GM21423 (cell line): ENCODE results near the gene TPCN1.

Source experiments
- ATAC-seq: cut with Tn5 transposase; IDR thresholded peaks from one replicate; pipeline ENCODE4 v1.9.1; 2021; ENCODE audit warnings: mild to moderate bottlenecking, moderate library complexity; ENCODE audit not compliant: unreplicated experiment

Gene TPCN1

DNA sequence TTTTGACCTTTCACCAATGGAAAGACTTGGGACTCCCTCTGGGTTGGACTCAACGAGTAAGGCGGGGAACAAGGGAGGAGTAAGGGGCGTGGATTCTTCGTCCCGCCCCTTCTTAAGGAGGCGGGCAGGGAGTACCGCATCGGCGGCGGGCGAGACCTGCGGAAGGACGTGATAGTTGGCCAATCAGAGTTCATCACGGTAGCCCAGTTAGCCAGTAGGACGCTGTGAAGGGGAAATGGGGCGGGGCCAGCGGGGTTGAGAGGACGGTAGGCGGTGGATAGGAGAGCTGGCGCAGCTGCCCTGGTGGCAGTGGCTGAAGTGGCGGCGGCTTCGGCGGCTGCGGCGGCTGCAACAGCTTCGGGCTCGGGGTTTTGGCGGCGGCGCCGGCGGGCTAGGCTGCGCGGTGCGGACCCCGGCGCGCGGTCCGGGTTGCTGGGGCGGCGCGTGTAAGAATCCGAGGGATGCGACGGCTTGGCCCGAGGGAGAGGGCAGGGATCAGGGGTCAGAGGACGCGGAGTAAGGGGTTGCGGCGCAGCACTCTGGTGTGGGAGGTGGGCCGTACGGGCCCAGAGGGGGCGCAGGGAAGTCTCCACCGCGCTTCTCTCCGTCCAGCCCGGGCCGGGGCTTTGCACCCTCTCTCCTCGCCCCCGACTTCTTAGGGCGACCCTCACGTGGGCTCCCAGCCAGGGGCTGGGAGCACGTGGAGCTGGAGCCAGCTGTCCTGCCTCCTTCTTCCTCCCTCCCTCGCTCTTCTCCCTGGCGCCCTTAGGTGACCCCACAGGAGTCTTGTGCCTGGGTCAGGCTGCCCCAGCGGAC, at the start of gene TPCN1:
Gene TPCN1 (plus strand): TSS at position 284 of the 816 bp plus-strand sequence. CDS start 5,389 bp downstream, outside the sequence.
- peak; percentile 88 for ATAC-seq

DNA sequence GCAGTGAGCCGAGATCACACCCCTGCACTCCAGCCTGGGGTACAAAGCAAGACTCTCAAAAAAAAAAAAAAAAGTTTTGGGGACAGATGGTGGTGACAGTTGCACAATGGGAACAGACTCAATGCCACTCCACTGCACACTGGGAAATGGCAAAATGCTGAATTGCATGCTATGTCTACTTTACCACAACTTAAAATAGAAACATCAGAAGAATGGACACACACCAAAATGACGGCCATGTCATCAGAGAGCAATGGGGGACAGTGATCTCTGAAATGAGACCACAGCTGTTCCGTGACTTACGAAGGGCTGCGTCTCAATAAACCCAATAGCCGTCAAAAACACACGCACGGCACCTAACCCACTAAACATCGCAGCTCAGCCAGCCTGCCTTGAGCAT, 49.7 kb upstream of the TPCN1 start:
- ATAC-seq, result no peak

DNA sequence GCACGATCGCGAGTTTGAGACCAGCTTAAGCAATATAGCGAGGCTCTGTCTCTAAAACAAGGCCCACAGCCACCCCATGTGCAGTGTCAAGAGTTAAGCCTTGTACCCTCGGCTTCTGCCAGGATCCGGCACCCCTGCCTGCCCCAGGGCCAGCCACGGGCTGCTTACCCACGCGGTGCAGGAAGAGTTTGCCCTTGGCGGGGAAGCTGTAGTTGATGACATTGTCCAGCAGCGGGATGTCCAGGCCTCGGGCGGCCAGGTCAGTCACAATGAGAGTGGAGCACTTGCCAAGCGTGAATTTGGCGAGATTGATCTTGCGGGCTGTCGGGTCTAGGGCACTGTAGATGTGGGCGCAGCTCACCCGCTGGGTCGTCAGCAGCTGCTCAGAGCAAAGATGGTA, 49.1 kb upstream of the TPCN1 start:
- ATAC-seq, result no peak

DNA sequence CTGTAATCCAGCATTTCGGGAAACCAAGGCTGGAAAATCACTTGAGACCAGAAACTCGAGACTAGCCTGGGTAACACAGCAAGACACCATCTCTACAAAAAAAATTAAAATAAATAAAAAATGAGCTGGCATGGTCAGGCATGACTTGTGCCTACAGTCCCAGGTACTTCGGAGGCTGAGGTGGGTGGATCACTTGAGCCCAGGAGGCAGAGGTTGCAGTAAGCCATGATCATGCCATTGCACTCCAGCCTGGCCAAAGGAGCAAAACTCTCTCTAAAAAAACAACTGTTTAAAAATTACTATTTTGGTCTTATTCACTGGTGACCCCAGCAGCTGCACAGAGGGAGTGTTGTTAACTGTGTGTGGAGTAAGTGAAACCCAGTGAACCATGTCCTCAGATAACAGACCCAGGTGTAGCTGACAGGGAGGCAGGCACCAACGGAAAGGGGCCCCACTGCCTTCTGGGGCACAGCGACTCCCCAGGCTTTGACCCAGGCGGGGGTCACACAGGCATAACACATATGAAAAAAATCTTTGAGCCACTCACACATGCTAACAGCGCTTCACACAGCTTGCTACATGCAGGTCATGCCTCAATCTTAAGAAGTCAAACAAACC, 48.1 kb upstream of the TPCN1 start:
- peak; percentile 72 for ATAC-seq

DNA sequence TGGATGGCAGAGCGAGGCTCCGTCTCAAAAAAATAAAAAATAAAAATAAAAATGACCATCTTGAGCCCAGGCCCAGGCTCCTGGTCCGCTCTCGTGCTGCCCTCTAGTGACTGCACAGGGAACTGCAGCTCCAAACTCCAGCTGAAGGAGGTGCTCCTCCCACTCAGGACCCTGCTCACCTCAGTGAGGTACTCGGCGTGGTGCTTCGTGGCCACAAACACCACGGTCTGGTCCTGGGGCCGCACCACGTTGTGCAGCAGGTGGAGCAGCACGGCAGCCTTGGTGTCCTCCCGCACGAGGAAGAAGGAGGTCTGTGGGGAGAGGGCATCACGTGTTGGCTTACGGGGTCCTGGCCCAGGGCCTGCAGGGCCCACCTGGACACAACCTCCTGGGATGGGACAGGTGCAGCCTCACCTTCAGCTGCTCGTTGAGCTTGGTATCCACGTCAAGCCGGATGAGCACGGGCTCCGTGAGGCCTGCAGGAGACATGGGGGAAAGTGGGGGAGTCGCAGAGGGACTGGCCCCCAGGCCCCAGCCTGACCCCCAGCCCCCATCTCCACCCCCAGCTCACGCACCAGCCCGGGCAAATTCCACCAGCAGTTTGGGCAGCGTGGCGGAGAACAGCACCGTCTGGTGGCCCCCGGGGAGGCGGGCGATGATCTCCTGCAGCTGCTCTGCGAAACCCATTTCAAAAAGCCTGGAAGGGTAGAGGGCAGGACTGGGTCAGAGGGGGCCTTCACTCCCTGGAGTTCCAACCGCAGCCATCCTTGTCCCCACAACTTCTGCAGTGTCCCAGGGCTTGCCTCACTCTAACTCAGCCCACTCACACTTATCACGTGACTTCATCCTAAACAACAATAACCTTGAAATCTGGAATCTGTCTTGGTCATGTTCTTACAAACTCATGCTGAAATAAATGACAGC, 46.5 kb upstream of the TPCN1 start:
- no peak for ATAC-seq

DNA sequence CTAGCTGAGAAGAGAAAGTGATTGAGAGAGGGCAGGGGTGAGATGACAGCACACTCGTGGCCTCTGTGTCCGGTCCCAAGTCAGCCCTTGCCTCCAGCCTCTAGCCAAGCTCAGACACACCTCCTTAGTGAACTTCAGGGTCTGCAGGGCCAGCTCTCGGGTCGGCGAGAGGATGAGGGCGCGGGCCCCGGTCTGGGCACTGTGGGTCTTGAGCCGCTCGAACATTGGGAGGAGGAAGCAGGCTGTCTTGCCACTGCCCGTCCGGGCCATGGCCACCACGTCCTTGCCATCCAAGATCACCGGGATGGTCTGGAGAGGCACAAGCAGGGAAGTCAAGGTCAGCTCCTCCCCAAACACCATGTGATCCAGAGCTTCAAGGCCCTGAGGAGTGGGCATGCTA, 42.2 kb upstream of the TPCN1 start:
- ATAC-seq, result no peak

DNA sequence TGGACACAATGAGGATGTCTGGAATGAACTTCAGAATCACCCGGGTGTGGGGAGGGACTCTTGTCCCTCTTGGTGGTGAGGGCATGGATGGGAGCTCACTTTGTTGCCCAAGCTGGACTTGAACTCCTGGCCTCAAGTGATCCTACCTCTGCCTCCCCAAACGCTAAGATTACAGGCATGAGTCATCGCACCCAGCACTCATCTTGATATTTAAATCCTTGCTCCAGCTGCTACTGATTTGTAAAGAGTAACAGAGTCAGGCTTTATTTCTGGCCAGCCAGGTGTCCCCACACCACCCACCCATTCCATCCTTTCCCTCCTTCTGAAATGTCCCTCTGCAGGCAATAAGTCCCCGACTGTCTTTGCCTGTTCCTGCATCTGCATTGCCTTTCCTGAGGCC, 40.9 kb upstream of the TPCN1 start:
- no peak for ATAC-seq

DNA sequence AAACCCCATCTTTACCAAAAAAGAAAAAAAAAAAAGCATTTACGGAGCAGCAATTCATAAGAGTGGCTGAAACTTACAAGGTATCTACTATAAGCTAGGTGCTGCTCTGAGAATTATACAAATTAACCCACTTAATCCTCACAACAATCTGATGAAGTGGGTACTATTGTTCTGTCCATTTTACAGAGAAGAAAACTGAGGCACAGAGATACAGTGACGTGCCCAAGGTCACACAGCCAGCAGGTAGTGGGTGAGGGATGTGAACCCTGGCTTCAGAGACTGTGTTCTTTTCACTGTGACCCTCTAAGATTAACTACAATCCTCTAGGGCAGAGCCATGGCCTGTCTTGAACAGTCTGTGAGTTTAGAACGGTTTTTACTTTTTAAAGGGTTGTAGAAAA, 39.3 kb upstream of the TPCN1 start:
- no peak for ATAC-seq

DNA sequence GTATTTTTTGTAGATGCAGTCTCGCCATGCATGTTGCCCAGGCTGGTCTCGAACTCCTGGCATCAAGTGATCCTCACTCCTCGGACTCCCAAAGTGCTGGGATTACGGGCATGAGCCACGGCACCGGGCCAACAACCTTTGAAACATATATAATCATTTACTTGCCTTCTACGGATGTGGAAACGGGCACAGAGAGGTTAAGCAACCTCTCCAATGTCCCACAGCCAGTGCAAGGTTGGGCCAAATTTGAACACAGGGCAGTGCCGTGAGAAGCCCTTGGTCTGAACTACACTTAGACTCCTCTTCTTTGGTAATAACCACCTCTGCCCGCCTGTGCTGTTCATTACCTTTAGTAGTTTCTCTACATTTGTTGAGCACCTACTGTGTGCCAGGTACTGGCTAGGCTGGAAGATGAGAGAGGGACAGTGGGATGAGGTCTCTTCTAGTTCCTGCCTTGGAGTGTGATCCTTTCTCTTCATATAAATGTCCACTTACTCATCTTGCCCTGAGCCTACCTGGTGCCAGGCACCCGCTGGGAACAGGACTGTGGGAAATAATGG, 38.2 kb upstream of the TPCN1 start:
- ATAC-seq, result no peak

DNA sequence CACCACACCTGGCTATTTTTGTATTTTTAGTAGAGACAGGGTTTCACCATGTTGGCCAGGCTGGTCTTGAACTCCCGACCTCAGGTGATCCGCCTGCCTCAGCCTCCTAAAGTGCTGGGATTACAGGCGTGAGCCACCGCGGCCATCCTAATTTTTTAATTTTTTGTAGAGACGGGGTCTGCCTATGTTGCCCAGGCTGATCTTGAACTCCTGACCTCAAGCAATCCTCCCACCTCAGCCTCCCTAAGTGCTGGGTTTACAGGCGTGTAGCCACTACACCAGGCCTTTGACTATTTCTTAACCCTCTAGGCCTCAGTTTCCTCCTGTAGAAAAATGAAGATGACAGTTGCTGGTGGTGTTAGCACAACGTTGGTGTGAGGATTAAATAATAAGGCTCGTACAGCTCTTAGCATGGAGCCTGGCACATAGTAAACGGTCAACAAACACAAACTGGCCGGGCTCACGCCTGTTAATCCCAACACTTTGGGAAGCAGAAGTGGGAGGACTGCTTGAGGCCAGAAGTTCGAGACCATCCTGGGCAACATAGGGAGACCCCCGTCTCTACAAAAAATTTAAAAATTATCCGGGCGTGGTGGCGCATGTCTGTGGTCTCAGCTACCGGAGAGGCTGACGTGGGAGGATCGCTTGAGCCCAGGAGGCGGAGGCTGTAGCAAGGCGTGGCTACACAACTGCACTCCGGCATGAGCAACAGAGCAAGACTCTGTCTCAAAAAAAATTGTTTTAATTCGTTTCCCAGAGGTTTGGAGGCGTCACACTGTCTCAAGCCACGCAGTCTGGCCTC, 37.0 kb upstream of the TPCN1 start:
- ATAC-seq, result peak; percentile 41

DNA sequence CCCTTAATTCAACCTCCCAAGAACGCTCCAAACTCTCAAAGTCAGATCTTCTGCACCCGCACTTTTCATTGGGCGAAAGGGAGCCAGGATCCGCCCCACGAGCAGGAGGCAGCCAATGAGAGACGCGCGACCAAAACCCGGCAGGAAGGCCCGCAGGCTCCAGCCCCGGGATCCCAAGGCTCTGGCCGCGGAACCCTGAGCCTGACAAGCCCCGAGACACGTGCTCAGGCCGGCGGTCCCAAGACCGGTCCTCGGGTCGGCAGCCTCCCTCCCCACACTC, 36.4 kb upstream of the TPCN1 start:
- peak; percentile 77 for ATAC-seq

DNA sequence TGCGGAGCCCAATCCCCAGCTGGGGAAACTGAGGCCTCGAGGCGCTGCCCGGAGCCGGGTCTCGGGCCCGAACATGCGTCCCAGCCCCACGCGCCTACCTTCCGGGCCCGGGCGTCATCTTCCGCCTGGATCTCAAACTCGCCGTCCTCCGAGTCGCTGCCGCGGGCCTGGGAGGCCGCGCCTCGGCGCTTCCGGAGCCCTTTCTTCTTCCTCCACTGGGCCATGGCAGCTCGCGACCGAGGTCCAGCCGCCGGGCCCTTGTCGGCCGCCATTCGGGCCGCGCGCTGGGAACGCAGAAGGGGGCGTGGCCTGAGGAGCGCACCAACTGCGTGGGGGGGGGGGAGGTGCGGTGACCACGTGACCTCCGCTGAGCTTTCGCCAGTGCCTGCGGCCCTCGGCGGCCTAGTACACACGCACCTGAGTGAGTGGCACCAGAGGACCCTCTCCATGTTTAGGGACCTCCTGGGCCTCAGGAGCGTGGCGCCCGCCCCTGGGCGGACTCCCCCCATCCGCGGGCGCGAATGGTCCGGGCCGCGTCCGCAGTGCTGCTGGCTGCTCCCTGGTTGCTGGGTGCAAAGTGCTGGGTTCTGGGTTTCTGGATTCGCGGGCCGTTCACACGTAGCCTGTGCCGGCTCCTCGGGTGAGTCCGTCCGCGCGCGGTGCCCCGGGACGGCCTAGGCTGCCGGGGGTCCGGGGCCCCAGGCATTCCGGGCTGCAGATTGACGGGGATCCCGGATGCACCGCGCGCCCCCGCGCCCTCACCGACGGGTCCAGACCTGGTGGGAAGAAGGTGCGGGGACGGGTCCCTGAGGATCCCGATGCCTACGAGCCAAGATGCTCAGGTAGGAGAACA, 35.9 kb upstream of the TPCN1 start, which contains the start of the genes DDX54 and RITA1:
Gene DDX54 (minus strand): TSS at position 299 of the 853 bp plus-strand sequence. CDS start 27 bp downstream, at position 272.
Gene RITA1 (plus strand): TSS at position 542 of the 853 bp plus-strand sequence. CDS start 1,026 bp downstream, outside the sequence.
- ATAC-seq, result peak; percentile 50

DNA sequence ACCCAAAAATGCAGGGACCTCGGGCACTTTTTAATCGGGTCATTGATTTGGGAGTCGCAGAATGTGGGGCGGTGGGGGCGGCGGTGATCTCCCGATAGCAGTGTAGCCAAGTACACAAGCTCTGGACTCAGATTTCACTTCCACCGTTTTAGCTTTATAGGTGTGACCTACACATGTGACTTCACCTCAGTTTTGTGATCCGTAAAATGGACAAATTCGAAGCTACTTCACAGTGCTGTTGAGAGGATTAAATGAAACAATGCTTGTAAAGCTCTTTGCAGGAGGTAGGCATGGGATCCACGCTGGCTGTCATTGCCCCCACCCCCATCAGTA, 35.3 kb upstream of the TPCN1 start:
- no peak for ATAC-seq

DNA sequence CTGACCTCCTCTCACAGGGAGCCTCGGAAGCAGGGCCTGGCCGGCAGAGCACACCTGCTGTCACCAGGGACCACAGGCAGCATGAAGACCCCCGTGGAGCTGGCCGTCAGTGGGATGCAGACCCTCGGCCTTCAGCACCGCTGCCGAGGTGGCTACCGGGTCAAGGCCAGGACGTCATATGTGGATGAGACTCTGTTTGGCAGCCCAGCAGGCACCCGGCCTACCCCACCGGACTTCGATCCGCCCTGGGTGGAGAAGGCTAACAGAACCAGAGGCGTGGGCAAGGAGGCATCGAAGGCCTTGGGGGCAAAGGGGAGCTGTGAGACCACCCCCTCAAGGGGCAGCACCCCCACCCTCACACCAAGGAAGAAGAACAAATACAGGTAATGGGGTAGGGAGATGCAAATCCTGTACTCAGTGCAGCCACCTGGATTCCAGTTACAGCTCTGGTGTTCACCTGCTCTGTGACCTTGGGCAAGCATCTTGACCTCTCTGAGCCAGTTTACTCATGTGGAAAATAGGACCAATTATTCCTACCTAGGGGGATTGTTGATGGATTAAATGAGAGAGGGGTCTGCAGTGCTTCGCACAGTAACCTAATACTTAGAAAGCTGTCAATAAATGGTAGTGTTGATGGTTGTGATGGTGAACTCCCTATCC, 34.5 kb upstream of the TPCN1 start:
- no peak for ATAC-seq

DNA sequence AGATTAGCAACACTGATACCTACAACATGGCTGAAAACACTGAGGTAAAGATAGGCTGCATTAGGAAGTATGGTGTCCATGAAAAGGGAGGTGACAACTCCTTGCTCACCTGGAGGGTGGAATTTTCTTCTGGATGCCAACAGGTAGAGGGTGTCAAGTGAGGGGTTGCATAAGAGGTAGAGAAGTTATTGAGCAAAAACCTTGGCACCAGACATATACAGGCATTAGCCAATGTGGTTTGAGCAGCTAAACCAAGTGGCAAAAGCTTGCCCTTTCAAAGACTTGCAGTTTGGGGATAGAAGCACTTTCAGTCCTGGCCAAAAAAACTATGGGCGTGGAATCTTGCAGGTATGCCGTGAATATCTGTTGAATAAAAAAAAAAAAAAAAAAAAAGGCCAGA, 31.9 kb upstream of the TPCN1 start:
- ATAC-seq, result no peak

DNA sequence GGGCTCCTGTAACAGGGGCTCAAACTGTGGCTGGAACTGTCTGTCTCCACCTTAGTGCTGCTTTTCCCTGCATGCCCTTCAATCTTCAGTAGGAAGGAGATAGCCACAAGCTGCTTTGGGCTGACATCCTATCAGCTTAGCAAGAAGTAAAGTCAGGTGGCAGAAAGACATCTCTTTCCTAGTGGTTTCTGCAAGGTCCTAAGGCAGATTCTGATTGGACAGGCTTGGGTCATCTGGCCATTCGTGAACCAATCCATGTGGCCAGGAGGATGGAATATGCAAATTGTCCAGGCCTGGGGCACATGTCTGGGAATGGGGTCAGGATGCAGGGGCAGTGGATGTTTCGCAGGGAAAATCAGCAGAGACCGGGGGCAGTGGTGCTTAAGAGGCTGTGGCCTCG, 30.5 kb upstream of the TPCN1 start:
- ATAC-seq, result no peak

DNA sequence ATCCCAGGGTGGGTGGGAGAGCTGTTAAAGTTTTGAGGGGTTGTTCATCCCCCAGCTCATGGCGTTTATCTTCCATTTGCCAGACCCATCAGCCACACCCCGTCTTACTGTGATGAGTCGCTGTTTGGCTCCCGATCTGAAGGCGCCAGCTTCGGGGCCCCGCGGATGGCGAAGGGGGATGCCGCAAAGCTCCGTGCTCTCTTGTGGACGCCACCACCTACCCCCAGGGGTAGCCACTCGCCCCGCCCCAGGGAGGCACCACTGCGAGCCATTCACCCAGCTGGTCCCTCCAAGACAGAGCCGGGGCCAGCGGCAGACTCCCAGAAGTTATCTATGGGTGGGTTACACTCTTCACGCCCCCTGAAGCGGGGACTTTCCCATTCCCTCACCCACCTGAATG, 30.0 kb upstream of the TPCN1 start:
- ATAC-seq, result no peak

DNA sequence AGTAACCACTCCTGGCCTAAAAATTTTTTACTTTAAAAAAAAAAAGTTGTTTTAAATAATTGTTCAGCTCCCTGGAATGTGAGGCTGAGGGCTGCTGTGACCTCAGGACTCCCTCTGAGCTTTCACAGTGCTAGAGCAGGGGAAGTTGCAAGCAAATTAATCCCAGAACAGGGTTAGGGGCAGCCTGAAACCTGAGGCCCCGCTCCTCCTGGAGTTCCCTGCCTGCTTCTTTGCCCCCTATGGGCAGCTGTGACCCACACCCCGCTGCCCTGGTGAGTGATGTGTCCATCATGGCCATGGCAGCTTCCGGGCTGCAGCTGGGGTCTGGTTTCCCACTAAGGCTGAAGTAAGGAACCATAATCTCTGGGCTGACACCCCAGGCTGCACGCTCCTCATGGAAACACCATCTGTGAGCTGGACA, 26.3 kb upstream of the TPCN1 start:
- no peak for ATAC-seq

DNA sequence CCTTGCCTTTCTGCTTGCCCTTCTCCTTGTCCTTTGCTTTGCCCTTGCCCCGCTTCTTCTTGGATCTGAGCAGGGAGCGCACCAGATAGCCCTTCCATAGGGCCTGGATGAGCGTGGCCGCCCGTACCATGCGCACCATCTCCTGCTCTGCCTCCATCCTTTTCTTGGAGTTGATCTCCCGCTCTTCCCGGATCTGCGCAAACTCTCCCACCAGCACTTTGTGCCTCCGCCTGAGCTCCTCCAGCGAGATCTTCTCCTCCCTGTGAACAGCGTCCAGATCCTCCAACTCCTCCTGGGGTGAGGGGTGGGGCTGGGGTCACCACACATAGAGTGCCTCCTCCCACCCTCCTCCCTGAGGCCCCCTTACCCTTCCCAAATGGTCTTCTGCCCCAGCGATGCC, 25.7 kb upstream of the TPCN1 start:
- no peak for ATAC-seq
